ENCODE measurements around the gene EPHA2.

The EPHA2 gene

GRCh38 chr1:16156848-16157495 lies 1.1 kb upstream of the EPHA2 start:
- H3K9me3 ChIP-seq (ENCODE audit: insufficient read depth, low read length), result no peaks in the 10 kb centered on the region
- no peak overlapping the region for H3K4me3 ChIP-seq (ENCODE audit: insufficient read depth, low read length, poor library complexity, severe bottlenecking)
- TF ChIP-seq EZH2phosphoT487 (conservative IDR thresholded peaks at IDR 0.05; ENCODE audit: low read length) (no peak), CTCF (IDR thresholded peaks at IDR 0.05; ENCODE audit: insufficient read depth, low read length, poor library complexity, severe bottlenecking) (no peak)
- H3K79me2 ChIP-seq (ENCODE audit: insufficient read depth, low read length), result no peaks in the 10 kb centered on the region
- H3K9me2 ChIP-seq (replicated peaks; ENCODE audit: insufficient read depth, low read length), result no peaks in the 10 kb centered on the region
- H3K9ac ChIP-seq (ENCODE audit: low read length), result no peak overlapping the region
- H2AFZ ChIP-seq (ENCODE audit: low read depth, low read length, severe bottlenecking), result no peak overlapping the region
- no peaks in the 10 kb centered on the region for H3K27me3 ChIP-seq (ENCODE audit: low read length)
- no peak overlapping the region for H3K4me2 ChIP-seq (ENCODE audit: low read depth, low read length, poor library complexity, severe bottlenecking)
- no peaks in the 10 kb centered on the region for H4K20me1 ChIP-seq (ENCODE audit: low read depth, low read length)
- no peaks in the 10 kb centered on the region for H3K36me3 ChIP-seq (ENCODE audit: low read length)
- H3F3A ChIP-seq (ENCODE audit: insufficient read depth), result no peaks in the 10 kb centered on the region
- H3K27ac ChIP-seq (ENCODE audit: low read depth, low read length), result no peak overlapping the region

GRCh38 chr1:16153999-16154673 lies 1.7 kb downstream of the EPHA2 start:
- H3F3A ChIP-seq (ENCODE audit: insufficient read depth), result no peaks in the 10 kb centered on the region
- no peaks in the 10 kb centered on the region for H3K79me2 ChIP-seq (ENCODE audit: insufficient read depth, low read length)

GRCh38 chr1:16153096-16153998 lies 2.5 kb downstream of the EPHA2 start:
- TF ChIP-seq EZH2phosphoT487 (conservative IDR thresholded peaks at IDR 0.05; ENCODE audit: low read length), result no peak
- no peak for TF ChIP-seq CTCF (IDR thresholded peaks at IDR 0.05; ENCODE audit: insufficient read depth, low read length, poor library complexity, severe bottlenecking)
- Histone ChIP-seq H3K9me2 (replicated peaks; ENCODE audit: insufficient read depth, low read length) (no peaks in the 10 kb centered on the region), H3K4me3 (ENCODE audit: insufficient read depth, low read length, poor library complexity, severe bottlenecking) (no peak overlapping the region), H2AFZ (ENCODE audit: low read depth, low read length, severe bottlenecking) (no peak overlapping the region), H4K20me1 (ENCODE audit: low read depth, low read length) (no peaks in the 10 kb centered on the region), H3F3A (ENCODE audit: insufficient read depth) (no peaks in the 10 kb centered on the region), H3K36me3 (ENCODE audit: low read length) (no peaks in the 10 kb centered on the region), H3K27me3 (ENCODE audit: low read length) (no peaks in the 10 kb centered on the region), H3K9ac (ENCODE audit: low read length) (no peak overlapping the region), H3K79me2 (ENCODE audit: insufficient read depth, low read length) (no peaks in the 10 kb centered on the region), H3K4me2 (ENCODE audit: low read depth, low read length, poor library complexity, severe bottlenecking) (no peak overlapping the region), H3K9me3 (ENCODE audit: insufficient read depth, low read length) (no peaks in the 10 kb centered on the region), H3K27ac (ENCODE audit: low read depth, low read length) (no peak overlapping the region)

More at GRCh38 chr1:16153999-16154673, 1.7 kb downstream of the EPHA2 start:
- no peaks in the 10 kb centered on the region for H3K9me3 ChIP-seq (ENCODE audit: insufficient read depth, low read length)
- no peak overlapping the region for H3K27ac ChIP-seq (ENCODE audit: low read depth, low read length)
- H3K4me3 ChIP-seq (ENCODE audit: insufficient read depth, low read length, poor library complexity, severe bottlenecking), result no peak overlapping the region
- TF ChIP-seq CTCF (IDR thresholded peaks at IDR 0.05; ENCODE audit: insufficient read depth, low read length, poor library complexity, severe bottlenecking) (no peak), EZH2phosphoT487 (conservative IDR thresholded peaks at IDR 0.05; ENCODE audit: low read length) (no peak)
- no peaks in the 10 kb centered on the region for H3K36me3 ChIP-seq (ENCODE audit: low read length)
- H3K4me2 ChIP-seq (ENCODE audit: low read depth, low read length, poor library complexity, severe bottlenecking), result no peak overlapping the region
- no peaks in the 10 kb centered on the region for H3K9me2 ChIP-seq (replicated peaks; ENCODE audit: insufficient read depth, low read length)
- H3K27me3 ChIP-seq (ENCODE audit: low read length), result no peaks in the 10 kb centered on the region
- no peak overlapping the region for H3K9ac ChIP-seq (ENCODE audit: low read length)
- H4K20me1 ChIP-seq (ENCODE audit: low read depth, low read length), result no peaks in the 10 kb centered on the region
- H2AFZ ChIP-seq (ENCODE audit: low read depth, low read length, severe bottlenecking), result no peak overlapping the region
